HEK293T (cell line): ENCODE measurements around the gene LSP1.

ENCODE experiments used
- FOXA1 ChIP-seq: fragments of 450-650 bp; IDR thresholded peaks from 2 replicates; pipeline ENCODE4 v1.6.1; 2016; ENCODE audit warnings: mild to moderate bottlenecking
- L3MBTL2 ChIP-seq: fragments of 450-650 bp; conservative IDR thresholded peaks from 2 replicates; pipeline ENCODE4 v1.6.1; 2016; ENCODE audit warnings: mild to moderate bottlenecking
- SP1 ChIP-seq: fragments of 450-650 bp; IDR thresholded peaks from 2 replicates; pipeline ENCODE4 v1.6.1; 2017
- TARDBP ChIP-seq: fragments of 450-650 bp; IDR thresholded peaks from 2 replicates; pipeline ENCODE4 v1.6.1; 2016

DNA sequence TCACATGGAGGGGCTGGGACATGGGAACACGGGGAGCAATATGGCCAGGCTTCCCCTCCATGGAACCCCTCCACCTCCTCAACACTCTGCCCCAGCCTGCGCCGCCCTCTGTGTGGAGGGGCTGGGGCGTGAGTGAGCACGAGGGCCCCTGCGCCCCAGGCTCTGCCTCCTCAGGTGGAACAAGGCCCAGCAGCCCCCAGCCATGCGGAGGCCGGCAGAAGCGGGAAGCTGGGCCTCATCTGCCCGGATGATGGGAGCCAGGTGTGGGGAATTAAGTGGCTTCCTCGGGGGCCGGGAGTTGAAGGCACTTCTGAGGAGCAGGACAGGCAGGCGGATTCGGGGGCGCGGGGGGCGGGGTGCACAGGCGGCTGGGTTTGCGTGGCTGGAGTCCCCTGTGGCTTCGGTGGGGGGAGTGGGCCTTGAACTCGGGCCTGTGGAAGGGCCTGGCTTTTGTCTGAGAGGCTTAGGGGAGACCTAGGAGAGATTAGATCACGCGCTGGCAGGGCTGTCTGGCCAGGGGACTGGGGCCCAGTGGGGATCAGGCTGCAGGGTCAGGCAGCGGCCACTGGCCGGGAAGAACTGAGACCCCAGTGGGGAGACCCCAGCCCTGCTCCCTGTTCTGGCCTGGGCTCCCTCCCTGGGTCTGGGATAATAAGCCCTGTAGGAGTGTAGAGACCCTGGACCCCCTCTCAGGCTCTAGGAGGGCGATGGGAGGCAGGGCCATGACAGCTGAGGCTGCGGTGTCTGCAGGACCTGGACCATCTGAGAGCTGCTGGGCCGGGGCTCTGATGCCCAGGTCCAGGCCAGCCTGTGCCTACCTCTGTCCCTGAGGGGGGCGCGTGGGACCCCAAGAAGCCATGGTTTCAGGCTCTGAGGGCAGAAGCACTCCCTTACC lies 25.5 kb downstream of the LSP1 start:
- TF ChIP-seq L3MBTL2 (no peak), SP1 (no peak), FOXA1 (no peak), TARDBP (no peak)
